ENCODE data around the gene COL4A5.

Gene COL4A5

GRCh38 chrX:108642273-108642628, 202.6 kb downstream of the COL4A5 start:
- DNase-seq: no peak

DNA sequence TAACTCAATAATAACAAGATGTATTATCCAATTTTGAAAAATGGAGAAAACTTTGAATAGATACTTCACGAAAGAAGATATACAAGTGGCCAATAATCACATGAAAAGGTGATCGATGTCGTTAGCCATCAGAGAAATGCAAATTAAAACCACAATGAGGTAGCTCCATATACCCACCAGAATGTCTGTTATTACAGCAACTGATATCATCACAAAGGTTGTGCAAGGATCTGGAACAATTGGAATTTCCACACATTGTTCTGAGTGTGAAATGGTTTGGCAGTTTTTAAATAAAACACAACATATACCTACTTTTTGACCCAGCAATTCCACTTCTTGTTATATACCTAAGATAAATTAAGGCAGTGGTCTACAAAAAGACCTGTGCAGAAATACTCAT, 225.1 kb downstream of the COL4A5 start:
- no peak for DNase-seq

GRCh38 chrX:108666101-108666500, 226.5 kb downstream of the COL4A5 start:
- no peak for DNase-seq

DNA sequence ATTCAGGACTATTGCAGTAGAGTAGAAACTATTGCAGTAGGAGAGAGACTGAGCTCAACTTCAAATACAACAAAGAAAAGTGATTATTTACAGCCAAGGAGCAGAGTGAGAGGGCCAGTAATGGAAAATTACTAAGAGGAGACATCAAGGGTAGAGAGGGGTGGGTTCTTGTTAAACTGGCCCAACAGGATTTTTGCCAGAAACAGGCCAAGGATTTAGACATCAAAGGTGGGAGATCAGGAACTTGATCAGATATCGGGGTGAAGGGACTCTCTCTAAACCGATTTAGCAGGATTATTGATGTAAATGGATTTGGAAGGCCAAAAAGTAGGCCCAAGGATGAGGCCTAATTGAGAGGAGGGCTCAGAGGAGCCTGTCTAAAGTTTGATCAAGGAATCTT, 231.9 kb downstream of the COL4A5 start:
- peak; percentile 58 for DNase-seq

- DNase-seq: no peak
Measured at GRCh38 chrX:108696690-108697089, 257.1 kb downstream of the COL4A5 start.

DNA sequence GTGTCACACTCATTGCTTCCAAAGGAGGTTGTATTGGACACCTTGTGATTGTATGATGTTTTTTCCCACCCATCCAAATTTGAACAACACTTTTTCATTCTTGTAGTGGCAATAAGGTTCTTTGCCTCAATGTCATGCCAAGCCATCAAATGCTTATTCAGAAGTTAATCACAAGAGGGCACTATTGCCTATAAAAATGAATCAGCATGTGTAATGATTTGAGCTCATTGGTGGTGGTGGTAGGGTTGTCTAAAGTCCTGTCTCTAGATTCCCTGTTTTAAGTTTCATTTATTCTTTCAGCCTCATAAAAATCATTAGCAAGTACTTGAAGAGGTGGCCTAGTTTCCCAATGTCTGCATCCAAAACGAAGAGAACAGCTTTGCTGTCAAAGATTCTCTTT, 259.7 kb downstream of the COL4A5 start:
- DNase-seq: peak; percentile 48

DNA sequence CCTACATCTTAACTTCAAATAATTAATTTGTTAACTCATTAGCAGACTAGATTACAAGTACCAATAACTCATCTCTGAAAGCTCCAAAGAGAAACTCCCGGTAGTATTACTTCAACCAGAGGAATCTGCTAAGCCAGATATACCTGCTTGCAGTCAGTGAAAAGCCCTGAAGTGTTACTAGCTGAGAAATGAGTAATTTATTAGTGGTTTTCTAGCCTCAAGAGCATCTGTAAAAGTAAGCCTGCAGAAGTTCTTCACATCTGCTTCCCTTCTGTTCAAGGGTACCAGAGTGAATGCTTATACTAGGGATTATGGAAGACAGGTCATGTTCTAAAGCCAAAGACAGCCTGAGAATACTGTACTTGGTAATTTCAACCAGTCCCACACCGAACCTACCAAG, 262.0 kb downstream of the COL4A5 start:
- no peak for DNase-seq

DNA sequence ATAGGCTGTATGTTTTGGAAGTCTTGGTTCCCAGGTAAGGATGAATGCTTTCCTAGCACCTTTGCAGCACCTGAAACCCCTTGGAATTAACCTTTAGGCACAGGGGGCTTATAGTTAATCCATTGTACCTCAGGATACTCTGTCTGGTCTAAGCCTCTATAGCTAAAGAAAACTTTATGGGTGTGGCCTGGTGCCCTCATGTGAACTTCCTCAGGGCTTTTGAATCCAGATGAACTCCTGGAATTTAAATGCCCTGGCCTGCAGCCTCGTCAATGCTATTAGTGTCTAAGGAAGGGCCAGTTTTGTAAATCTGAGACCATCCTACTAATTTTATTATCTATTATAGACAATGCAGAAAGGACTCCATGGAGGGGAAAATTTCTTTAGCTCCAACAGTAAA, 262.9 kb downstream of the COL4A5 start:
- DNase-seq: peak; percentile 13

- DNase-seq: no peak
Measured at GRCh38 chrX:108704839-108705238, 265.2 kb downstream of the COL4A5 start.

DNA sequence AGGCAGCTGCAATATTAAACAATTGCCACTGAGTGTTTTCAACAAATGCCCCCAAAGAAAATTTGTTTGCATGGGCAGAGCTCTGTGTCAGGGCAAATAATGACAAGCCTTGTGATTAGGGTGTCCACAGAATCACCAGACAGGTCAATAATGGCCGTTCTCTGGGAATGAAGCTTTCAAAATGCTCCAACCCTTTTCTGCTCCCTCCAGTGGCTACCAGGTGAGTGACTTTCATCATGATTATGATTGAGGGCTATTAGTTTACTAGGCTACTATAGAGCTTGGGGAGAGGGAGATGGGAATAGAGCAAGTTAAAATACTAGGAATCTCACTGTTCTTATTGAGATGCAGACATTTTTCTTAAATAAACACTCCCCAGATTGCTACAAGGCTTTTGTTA, 273.2 kb downstream of the COL4A5 start:
- no peak for DNase-seq

DNA sequence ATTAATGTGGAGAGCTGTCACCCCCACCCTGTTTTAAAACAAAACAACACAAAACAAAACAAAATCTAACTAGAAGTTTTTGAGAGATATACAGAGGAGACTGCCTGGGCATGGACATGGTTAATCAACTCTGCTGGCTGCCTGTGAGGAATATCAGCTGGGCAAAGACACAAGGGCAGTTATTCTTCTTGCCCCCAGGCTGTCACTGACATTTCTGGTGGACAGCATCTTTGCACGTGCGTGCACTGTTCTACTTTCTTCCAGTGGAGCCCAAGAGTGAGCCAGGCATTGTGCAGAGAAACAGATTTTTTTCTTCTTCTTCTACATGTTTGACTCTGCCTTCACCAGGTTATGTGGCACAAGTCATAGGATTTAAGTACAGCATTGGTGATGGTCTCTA, 282.9 kb downstream of the COL4A5 start:
- no peak for DNase-seq

- no peak for DNase-seq
Measured at GRCh38 chrX:108726748-108727147, 287.1 kb downstream of the COL4A5 start.

DNA sequence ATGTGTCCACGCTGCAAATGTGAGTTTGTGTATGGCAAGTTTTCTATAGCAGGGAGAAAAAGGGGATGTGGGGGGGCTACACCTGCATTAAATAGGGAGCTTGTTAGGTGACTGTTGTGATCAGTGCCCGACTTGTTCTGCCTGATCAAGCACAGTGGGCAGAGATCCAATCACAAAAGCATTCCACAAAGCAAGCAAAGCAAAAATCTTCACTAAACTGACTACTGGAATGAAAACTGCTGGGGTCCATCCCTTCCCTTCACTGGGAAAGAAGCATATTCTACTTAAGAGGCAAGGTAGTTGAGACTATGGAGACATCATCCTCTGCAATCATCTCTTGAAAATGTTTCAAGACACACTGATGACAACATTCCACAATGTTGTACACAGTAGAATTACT, 291.5 kb downstream of the COL4A5 start:
- no peak for DNase-seq

DNA sequence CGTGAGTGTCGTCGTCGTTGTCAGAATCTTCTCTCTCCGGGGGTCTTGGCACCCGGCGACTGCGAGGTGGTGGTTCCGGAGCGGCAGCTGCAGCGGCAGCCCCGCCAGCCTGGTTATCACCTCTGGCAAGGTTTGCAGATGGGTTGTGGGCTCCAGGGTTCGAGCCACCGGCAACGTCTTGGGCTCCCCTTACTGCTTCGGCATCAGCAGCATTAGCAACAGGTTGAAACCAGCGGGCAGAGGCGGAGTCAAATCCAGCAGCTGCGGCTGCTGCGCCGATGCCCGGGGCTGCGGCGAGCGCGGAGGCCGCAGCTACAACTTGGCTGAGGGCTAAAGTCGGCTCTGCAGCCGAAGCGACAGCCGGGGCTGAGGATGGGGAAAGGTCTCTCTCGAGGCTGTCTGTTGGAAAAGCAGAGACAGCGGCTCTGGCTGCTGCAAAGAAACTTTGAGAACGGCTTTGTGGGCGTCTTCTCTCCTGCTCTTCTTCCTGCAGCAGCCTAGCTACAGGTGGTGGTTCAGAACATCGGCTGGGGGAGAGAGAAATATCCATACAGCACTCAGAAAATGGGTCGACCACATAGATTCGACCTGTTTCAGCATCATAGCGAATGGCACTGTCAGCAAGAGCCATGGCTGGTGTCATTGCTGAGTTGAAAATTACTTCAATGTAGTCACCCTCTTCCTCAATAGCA, 293.1 kb downstream of the COL4A5 start:
- no peak for DNase-seq

GRCh38 chrX:108734426-108734825, 294.8 kb downstream of the COL4A5 start:
- no peak for DNase-seq

GRCh38 chrX:108735091-108735678, 295.5 kb downstream of the COL4A5 start:
- DNase-seq: peak; percentile 43

GRCh38 chrX:108735679-108736508, 296.3 kb downstream of the COL4A5 start:
- DNase-seq: peak; percentile 54

DNA sequence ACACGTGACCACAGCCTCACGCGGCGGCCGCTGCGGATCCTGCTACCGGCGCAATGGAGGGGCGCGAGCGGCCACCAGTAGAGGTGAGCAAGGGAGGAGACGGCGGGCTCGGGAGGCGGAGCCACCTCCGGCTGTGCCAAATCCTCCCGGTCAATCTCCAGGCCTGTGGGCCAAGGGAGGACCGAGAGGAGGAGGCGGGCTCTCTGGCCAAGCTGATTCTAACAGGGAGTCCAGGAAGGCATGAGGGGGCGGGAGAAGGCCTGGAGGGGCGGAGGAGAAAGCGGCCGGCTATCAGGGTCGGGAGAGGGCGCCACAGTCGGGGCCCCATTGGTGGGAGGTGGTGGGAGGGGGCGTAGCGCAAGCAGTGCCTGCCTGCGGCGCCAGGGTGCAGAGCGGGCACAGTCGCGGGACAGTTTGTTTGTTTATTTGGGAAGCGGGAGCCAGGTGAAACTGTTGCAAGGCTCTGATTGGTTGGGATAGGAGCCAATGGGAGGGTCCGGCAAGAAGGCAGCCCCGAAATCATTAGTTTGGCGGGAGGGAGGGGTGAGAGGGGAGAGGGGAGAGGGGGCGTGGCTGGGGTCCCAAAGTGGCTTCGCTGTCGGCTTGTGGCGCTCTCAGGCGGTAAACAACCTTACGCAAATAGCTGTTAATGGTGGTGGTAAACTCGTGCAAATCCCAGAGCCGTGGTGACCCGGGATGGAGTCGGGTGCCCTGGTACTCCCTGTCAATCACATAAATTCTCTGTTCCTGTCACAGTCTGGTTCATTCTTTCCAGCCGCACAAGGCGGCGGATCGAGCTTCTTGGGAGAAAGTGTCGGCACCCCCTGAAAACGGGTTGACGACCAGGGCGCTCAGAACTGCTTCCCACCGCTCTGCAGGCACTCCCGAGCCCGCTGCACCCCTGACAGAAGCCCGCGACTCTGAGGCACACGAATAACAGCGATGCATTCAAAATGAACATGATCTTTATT, 297.2 kb downstream of the COL4A5 start, which contains the start of gene IRS4:
Gene IRS4 (minus strand): TSS at position 55 of the 971 bp plus-strand sequence.
- peak; percentile 72 for DNase-seq

DNA sequence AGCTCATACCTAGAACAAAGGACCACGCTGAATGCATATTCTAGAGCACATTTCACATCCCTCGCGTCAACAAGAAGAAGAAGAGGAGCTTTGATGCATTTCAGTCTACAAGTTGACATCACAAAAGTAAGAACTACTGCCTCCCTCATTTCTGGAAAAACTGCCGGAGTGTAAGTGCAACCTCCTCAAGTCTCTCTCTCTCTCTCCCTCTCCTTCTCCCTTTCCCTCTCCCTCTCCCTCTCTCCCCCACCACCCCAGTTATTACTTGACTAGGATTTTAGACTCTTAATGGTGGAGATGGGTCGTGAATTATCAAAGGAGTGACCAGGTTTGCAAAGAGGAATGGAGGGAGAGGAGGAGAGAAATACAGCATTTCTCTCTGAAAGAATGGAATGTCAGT, 298.1 kb downstream of the COL4A5 start:
- no peak for DNase-seq

GRCh38 chrX:108740299-108740774, 300.7 kb downstream of the COL4A5 start:
- DNase-seq: no peak

All from NCI-H82 (cell line).